NCI-H345 (cell line): ENCODE measurements around the gene USP11.
"Not testable (repeated sequence)": the region's sequence is repeated elsewhere in the genome, so short reads cannot be mapped to it uniquely, and the experiment has no call there.

Experiments
- DNase-seq: peaks from one replicate; lab custom pipeline; 2025; lab: John Stamatoyannopoulos, UW

USP11 gene

GRCh38 chrX:47247206-47247998 lies 14.6 kb downstream of the USP11 start:
- DNase-seq, result no peak

DNA sequence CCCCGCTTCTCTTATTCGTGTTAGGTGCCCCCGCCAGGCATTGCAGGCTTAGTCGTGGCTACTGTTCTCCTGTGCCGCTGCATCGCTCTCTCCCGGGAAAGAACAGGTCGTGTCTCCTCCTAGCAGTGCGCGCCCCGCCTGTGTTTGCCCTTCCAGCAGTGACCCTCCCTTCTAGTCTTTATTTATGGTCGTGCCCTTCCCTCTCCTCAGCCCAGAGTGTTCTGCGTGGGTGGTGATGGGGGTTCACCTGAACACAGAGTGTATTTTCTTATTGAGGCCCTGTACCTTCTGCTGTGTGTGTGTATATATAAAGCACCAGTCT lies 15.2 kb downstream of the USP11 start:
- no peak for DNase-seq

- DNase-seq, result no peak
Measured at GRCh38 chrX:47248576-47248975, 15.8 kb downstream of the USP11 start.

GRCh38 chrX:47250017-47250347 lies 17.2 kb downstream of the USP11 start:
- DNase-seq, result no peak

- DNase-seq, result not testable (repeated sequence)
Measured at GRCh38 chrX:47257620-47258019, 24.8 kb downstream of the USP11 start.

DNA sequence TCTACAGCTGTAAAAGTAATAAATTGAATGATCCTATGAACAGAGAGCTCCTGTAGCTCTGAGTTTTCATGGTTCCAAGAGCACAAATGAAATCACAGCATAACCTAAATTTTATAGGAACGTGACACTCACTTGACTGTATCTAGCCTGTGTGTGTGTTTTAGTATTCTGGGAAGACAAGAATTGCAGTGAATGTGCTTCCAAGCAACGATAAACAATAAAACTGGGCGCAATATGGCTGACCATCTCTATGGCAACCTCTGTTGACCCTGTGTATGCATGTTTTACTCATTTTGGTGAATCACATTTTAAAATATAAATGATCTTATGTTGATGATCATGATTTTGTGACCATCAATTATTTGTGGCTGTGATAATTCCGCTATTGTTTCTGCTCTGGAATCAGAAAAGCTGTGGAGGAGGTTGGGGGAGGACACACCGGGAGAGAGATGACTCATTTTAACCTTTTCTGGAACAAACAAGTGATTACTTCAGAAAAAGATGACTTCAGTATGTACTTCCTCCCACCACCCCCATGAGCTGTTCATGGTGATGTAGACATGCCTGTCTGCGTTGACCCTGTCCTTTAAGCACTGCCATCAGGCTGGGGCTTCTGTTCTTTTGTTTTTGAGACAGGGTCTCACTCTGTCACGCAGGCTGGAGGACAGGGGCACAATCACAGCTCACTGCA lies 31.8 kb downstream of the USP11 start:
- no peak for DNase-seq

- no peak for DNase-seq
Measured at GRCh38 chrX:47266643-47267042, 33.8 kb downstream of the USP11 start.

- no peak for DNase-seq
Measured at GRCh38 chrX:47272013-47272408, 39.2 kb downstream of the USP11 start.

- DNase-seq, result no peak
Measured at GRCh38 chrX:47273011-47273730, 40.4 kb downstream of the USP11 start.

- no peak for DNase-seq
Measured at GRCh38 chrX:47278691-47279090, 45.9 kb downstream of the USP11 start.

DNA sequence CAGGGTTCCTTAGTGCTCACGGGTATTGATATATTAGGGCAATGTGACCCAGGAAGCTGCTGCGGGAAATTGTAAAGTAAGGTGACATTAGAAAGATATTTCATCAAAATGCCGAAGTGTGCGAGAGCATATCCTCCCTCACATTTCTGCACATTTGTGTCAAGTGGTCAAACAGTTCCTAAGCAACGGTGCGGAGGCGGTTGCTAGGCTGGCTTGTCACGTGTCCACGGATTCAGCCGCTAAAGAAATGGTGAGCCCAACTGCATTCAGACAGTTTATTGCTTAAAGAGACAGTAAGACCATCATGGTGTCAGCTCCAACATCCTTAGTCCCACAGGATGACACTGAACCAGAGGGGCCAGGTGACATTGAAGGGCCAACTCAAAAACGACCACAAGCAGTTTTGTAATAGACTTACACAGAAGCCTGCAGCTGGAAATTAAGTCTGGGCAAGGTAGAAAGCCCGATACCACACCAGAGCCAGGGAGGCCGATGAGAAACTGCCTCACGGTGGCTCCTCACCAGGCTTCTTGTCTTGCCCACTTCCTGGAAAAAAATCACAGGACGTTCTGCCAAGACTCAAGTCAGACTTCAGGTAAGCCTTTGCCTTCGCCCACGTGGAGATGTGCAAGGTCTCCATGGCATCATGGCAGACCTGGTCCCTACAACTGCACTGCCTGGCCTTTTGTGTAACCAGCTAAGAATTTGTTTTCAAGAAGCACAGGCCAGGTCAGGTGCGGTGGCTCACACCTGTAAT lies 50.4 kb downstream of the USP11 start:
- DNase-seq, result peak; percentile 26

- DNase-seq, result not testable (repeated sequence)
Measured at GRCh38 chrX:47284616-47285015, 51.8 kb downstream of the USP11 start.

DNA sequence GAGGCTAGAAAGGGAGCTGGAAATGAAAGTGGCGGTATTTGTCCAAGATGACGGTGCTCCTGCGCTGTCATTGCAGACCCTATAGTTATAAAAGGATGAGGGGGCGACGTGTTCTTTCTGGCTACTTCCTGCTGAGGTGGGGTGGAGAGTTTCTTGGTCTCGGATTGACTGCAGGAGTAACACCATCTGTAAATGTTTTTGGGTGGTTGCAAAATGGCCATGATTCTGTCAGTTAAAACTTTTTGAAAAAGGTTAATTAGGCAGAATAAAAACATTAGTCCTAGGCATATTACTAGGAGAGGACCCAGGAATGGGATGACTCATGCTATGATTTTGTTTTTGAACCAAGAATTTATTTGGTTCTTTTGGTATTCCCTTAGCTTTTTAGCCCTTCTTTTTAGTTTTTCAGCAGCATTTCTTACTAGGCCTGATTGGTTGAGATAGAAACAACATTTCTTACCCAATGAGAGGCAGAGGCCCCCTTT lies 53.1 kb downstream of the USP11 start:
- no peak for DNase-seq

DNA sequence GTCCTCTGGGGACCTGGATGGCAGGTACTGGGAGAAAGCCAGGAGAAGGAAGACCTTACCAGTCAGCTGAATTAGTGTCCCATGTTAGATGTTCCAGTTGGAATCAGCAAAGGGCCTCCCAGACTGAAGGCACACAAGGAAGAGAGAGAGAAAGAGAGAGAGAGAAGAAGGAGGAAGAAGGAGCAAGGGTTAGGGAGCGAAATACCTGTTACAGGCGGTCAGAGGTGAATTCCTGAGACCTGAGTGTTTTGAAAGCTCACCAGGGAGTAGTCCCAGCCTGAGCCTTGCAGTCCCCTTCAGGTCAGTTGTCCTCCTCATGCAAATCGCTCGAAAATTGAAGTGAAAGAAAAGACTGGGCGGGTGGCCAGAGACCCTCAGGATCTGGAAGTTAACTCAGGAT lies 60.3 kb downstream of the USP11 start:
- DNase-seq, result no peak

- DNase-seq, result no peak
Measured at GRCh38 chrX:47296766-47297365, 64.1 kb downstream of the USP11 start.

DNA sequence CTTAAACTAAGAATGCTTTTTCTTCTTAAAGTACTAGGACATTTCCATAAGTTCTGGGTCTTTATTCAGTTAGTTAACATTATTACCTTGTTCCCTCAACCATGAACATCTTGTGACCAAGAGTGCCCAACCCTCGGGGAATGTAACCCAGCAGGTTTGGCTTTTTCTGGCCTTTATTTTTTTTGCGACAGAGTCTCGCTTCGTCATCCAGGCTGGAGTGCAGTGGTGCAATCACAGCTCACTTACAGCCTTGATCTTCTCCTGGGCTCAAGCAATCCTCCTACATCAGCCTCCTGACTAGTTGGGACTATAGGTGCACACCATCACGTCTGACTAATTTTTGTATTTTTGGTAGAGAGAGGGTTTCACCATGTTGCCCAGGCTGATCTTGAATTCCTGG lies 65.1 kb downstream of the USP11 start:
- no peak for DNase-seq
